GM12878 (cell line): ENCODE measurements around the gene LRRC75A.

Experiments used
- NFYA ChIP-seq: IDR thresholded peaks from 2 replicates; pipeline ENCODE4 v1.6.1; 2011; ENCODE audit warnings: low read depth, mild to moderate bottlenecking, low read length, improper control_type of control experiment, borderline replicate concordance
- POLR2A ChIP-seq: IDR thresholded peaks from 2 replicates; pipeline ENCODE4 v1.6.1; 2011; ENCODE audit warnings: low read depth, mild to moderate bottlenecking, low read length
- SMC3 ChIP-seq: IDR thresholded peaks from 2 replicates; pipeline ENCODE4 v1.6.1; 2011; ENCODE audit warnings: low read length, improper control_type of control experiment, borderline replicate concordance
- ZNF274 ChIP-seq: IDR thresholded peaks from one replicate; pipeline ENCODE4 v1.8.0; 2011; ENCODE audit not compliant: insufficient read length, insufficient read depth
- TF ChIP-seq, protein P1 (sequence below): fragments of 450-650 bp; IDR thresholded peaks from 2 replicates; pipeline ENCODE4 v1.6.1; 2016; ENCODE audit warnings: mild to moderate bottlenecking, moderate library complexity, borderline replicate concordance
- TF ChIP-seq, protein P2 (sequence below), 3 experiments: IDR thresholded peaks in 2 of 3; conservative IDR thresholded peaks in 1 of 3; 2 replicates each; pipeline ENCODE4 v1.5.1; 2011; ENCODE audit warnings: low read depth in 3 of 3, low read length in 3 of 3, mild to moderate bottlenecking in 3 of 3, control low read depth in 2 of 3, moderate library complexity in 2 of 3, inconsistent platforms in 1 of 3, mixed read lengths in 1 of 3; ENCODE audit not compliant: control insufficient read depth in 2 of 3, insufficient read depth in 1 of 3; ENCODE audit errors: extremely low read depth in 1 of 3

- TF ChIP-seq POLR2A (no peak), SMC3 (no peak), NFYA (no peak), ZNF274 (no peak)
- TF ChIP-seq, protein P1, sequence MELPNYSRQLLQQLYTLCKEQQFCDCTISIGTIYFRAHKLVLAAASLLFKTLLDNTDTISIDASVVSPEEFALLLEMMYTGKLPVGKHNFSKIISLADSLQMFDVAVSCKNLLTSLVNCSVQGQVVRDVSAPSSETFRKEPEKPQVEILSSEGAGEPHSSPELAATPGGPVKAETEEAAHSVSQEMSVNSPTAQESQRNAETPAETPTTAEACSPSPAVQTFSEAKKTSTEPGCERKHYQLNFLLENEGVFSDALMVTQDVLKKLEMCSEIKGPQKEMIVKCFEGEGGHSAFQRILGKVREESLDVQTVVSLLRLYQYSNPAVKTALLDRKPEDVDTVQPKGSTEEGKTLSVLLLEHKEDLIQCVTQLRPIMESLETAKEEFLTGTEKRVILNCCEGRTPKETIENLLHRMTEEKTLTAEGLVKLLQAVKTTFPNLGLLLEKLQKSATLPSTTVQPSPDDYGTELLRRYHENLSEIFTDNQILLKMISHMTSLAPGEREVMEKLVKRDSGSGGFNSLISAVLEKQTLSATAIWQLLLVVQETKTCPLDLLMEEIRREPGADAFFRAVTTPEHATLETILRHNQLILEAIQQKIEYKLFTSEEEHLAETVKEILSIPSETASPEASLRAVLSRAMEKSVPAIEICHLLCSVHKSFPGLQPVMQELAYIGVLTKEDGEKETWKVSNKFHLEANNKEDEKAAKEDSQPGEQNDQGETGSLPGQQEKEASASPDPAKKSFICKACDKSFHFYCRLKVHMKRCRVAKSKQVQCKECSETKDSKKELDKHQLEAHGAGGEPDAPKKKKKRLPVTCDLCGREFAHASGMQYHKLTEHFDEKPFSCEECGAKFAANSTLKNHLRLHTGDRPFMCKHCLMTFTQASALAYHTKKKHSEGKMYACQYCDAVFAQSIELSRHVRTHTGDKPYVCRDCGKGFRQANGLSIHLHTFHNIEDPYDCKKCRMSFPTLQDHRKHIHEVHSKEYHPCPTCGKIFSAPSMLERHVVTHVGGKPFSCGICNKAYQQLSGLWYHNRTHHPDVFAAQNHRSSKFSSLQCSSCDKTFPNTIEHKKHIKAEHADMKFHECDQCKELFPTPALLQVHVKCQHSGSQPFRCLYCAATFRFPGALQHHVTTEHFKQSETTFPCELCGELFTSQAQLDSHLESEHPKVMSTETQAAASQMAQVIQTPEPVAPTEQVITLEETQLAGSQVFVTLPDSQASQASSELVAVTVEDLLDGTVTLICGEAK = no peak
- TF ChIP-seq, protein P2, sequence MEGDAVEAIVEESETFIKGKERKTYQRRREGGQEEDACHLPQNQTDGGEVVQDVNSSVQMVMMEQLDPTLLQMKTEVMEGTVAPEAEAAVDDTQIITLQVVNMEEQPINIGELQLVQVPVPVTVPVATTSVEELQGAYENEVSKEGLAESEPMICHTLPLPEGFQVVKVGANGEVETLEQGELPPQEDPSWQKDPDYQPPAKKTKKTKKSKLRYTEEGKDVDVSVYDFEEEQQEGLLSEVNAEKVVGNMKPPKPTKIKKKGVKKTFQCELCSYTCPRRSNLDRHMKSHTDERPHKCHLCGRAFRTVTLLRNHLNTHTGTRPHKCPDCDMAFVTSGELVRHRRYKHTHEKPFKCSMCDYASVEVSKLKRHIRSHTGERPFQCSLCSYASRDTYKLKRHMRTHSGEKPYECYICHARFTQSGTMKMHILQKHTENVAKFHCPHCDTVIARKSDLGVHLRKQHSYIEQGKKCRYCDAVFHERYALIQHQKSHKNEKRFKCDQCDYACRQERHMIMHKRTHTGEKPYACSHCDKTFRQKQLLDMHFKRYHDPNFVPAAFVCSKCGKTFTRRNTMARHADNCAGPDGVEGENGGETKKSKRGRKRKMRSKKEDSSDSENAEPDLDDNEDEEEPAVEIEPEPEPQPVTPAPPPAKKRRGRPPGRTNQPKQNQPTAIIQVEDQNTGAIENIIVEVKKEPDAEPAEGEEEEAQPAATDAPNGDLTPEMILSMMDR (IDR thresholded peaks at IDR 0.05 in 2 of 3, conservative IDR thresholded peaks at IDR 0.05 in 1 of 3; ENCODE audit: control insufficient read depth in 2 of 3, extremely low read depth in 1 of 3, insufficient read depth in 1 of 3, low read depth in 3 of 3, low read length in 3 of 3) = no peak
These were observed 5.4 kb downstream of the LRRC75A start for GRCh38 chr17:16486373-16487250.
